NCI-H2227 treated with DMSO at 0.1 percent for 48 hours (cell line): ENCODE results near the gene GLRX3.
"Not testable (repeated sequence)": the region's sequence is repeated elsewhere in the genome, so short reads cannot be mapped to it uniquely, and the experiment has no call there.

ENCODE experiments used
- DNase-seq: peaks from one replicate; lab custom pipeline; 2025; lab: John Stamatoyannopoulos, UW

Gene GLRX3

DNA sequence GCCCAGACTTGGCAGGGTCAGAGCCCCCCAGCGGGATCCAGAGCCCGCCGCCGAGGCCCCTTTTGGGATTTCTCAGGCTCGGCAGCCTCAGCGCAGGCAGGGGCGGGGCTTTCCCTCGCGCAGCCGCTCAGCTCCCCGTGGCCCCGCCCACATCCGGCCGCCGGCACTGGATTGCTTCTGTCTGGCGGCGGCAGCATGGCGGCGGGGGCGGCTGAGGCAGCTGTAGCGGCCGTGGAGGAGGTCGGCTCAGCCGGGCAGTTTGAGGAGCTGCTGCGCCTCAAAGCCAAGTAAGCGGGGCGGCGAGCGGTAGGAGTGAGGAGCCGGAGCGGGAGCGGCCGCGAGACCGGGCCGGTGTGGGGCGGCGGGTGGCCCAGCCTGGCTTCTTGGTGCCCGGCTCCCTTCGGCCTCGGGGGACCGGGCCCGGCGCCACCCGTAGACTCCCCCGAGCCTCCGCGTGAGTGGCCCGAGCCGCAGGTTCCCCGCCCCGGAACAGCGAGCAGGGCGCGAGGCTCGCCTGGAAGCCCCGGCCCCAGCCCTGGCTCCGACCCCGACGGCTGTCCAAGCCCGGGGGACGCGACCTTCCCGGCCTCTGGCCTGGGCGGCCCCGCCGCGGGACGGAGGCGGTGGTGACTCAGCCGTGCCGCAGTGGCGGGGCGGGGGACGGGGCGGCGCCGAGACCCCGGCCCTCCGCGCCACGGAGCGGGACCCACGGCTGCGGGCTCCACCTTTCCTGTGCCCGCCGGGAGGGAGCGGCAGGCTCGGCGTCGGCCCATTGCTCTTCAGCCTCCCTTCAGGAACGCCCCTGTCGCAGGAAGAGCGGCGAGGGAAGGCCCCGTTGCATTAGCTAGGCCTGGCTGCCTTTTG, at the start of gene GLRX3:
TSS of gene GLRX3 (plus strand) at position 166 of the 864 bp plus-strand sequence. CDS start at position 196, 30 bp downstream.
- DNase-seq = peak; percentile 72

DNA sequence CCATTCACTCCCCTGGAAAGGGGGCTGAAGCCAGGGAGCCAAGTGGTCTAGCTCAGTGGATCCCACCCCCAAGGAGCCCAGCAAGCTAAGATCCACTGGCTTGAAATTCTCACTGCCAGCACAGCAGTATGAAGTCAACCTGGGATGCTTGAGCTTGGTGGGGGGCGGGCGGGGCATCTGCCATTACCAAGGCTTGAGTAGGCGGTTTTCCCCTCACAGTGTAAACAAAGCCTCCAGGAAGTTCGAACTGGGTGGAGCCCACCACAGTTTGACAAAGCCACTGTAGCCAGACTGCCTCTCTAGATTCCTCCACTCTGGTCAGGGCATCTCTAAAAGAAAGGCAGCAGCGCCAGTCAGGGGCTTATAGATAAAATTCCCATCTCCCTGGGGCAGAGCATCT, 45.6 kb upstream of the GLRX3 start:
- not testable (repeated sequence) for DNase-seq

DNA sequence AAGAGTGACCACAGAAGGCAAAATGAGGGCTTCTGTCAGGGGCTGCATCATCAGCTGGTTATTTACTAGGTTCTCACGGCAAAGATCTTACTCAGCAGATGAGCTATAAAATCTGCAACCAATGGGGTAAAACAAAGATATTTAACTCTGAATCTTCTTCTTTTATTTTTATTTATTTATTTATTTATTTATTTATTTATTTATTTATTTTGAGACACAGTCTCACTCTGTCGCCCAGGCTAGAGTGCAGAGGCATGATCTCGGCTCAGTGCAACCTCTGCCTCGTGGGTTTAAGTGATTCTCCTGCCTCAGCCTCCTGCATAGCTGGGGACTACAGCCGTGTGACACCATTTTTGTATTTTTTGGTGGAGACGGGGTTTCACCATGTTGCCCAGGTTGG, 36.8 kb upstream of the GLRX3 start:
- no peak for DNase-seq

DNA sequence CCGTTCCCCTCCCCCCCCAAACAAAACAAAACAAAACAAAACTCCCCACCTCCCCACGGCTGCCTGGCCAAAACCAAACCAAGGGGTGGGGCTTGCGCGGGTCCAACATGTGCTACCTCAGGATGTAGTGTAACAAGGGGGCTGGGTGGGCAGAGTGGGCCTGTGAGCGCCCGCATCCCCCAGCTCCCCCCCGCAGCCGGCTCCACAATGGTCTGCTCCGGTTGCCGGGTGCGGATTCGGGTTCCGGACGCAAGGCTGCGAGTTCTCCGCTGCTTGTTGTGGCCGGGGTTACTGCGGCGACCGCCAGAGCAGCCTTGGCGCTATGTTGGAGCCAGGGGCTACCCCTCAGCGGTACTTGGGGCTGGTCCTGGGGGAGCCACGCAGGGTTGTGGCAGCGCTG, 30.5 kb upstream of the GLRX3 start:
- no peak for DNase-seq

GRCh38 chr10:130108146-130108545, 28.0 kb upstream of the GLRX3 start:
- DNase-seq = not testable (repeated sequence)

GRCh38 chr10:130108934-130109604, 27.1 kb upstream of the GLRX3 start:
- DNase-seq = no peak

GRCh38 chr10:130109796-130110245, 26.4 kb upstream of the GLRX3 start:
- DNase-seq = peak; percentile 75

GRCh38 chr10:130110246-130111112, 25.7 kb upstream of the GLRX3 start, which contains the start of gene C10orf143:
C10orf143 (minus strand) TSS chr10:130110830; CDS start chr10:130110772, 58 bp downstream.
- peak; percentile 93 for DNase-seq

GRCh38 chr10:130111113-130111851, 24.9 kb upstream of the GLRX3 start:
- peak; percentile 93 for DNase-seq

GRCh38 chr10:130111852-130112180, 24.4 kb upstream of the GLRX3 start:
- no peak for DNase-seq

DNA sequence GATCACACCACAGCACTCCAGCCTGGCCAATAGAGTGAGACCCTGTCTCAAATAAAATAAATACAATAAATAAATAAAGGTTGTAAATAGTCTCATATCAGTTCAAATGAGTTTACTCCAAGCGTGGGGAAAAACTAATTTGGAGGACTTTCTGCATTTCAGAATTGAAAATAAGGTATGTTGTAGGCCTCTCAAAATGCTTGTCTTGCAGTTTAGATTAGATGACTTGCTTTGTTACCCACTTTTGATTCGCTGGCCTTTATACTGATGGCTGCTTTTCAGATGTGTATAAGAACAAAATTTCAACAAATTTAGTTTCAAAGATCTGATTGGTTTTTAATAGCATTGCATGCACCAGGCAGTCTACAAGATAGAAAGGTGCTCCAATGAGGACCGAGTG, 23.4 kb upstream of the GLRX3 start:
- no peak for DNase-seq

DNA sequence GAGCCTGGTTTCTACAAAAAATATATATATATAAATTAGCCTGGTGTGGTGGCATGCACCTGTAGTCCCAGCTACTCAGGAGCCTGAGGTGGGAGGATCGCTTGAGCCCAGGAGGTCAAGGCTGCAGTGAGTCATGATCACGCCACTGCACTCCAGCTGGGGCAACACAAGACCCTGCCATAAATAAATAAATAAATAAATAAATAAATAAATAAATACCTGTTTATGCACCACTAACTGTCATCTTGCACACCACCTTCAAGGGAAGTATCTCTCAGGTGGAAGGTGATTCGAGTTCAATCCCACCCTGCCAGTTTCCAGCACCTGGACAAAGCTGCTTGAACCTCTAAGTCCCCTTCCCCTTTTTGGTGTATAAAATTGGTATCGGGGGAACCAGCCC, 19.2 kb upstream of the GLRX3 start:
- DNase-seq = not testable (repeated sequence)

DNA sequence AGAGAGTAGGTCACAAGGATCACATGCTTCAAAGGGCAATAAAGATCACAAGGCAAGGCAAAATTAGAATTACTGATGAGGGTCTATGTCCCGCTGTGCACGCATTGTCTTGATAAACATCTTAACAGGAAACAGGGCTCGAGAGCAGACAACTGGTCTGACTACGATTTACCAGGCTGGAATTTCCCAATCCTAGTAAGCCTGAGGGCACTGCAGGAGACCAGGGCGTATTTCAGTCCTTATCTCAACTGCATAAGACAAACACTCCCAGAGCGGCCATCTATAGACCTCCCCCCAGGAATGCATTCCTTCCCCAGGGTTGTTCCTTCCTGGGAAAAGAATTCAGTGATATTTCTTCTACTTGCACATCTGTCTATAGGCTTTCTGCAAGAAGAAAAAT, 18.7 kb upstream of the GLRX3 start:
- not testable (repeated sequence) for DNase-seq

- no peak for DNase-seq
These were observed 14.6 kb upstream of the GLRX3 start for GRCh38 chr10:130121486-130122079.

DNA sequence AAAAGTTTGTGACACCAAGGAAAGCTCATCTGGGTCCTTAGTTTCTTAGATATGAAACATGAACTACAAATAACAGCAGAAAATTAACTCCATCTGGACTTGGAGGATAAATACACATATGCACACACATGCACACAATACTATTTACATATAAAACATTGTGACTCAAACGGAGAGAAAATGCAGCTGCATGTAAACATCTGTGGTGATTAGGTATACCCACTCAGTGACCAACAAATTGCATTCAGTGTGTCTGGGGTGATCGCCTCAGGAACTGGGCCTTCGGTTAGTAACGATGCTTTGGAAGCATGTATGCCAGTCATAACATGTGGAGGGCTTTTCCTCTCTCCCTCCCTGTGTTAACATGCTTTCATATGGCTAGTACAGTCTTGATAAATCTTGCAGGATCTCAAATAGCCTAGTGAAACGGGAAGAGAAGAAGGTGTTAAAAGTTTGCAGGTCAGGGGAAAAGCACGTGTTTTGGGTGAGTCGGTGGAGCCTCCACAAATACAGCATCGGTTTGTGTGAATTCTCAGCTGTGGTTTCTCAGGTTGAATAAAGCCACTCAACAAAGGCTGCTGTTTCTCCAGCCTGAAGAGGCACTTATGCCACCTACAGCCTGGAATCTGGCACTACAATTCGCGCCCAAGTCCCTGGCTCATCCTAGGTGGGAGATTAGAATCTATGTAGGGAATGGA, 8.7 kb upstream of the GLRX3 start:
- peak; percentile 33 for DNase-seq

GRCh38 chr10:130128062-130128781, 8.0 kb upstream of the GLRX3 start:
- DNase-seq = no peak

- DNase-seq = no peak
These were observed 7.3 kb upstream of the GLRX3 start for GRCh38 chr10:130128922-130129321.

GRCh38 chr10:130135676-130136225, 440 bp upstream of the GLRX3 start:
- no peak for DNase-seq

DNA sequence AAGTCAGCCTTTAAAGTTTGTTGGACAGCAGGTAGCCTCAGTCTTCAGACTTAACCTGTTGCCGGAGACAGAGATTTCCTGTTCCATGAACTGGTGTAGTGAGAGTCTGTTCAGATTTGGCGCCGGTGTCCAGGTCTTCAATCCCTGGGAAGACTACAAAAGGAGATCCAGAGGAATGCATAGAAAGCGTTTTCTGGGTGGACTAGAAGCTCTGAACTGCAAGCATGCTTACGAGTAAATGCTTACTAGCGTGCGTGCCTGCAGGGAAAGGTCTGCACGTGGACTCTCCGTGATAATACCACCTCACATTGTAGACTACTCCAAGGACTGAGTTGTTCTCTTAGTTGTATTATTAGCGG, 878 bp downstream of the GLRX3 start:
- no peak for DNase-seq
